GM19395 (cell line): ENCODE data around the gene TMEM273.
A peak's percentile ranks its signal among the peaks of the same experiment; 100 is the strongest.

ENCODE experiments used
- ATAC-seq: cut with Tn5 transposase; IDR thresholded peaks from one replicate; pipeline ENCODE4 v1.9.1; 2021; ENCODE audit warnings: mild to moderate bottlenecking, moderate library complexity; ENCODE audit not compliant: unreplicated experiment

TMEM273 gene

GRCh38 chr10:49177391-49178355 lies 10.5 kb downstream of the TMEM273 start:
- peak; percentile 81 for ATAC-seq

GRCh38 chr10:49176310-49177268 lies 11.6 kb downstream of the TMEM273 start:
- peak; percentile 3 for ATAC-seq

- ATAC-seq, result no peak
Observed at GRCh38 chr10:49175587-49176309, 12.4 kb downstream of the TMEM273 start.

- ATAC-seq, result no peak
Observed at GRCh38 chr10:49174926-49175500, 13.2 kb downstream of the TMEM273 start.

- no peak for ATAC-seq
Observed at GRCh38 chr10:49174261-49174925, 13.8 kb downstream of the TMEM273 start.

GRCh38 chr10:49173853-49174252 lies 14.3 kb downstream of the TMEM273 start:
- no peak for ATAC-seq

- ATAC-seq, result no peak
Observed at GRCh38 chr10:49173201-49173772, 14.9 kb downstream of the TMEM273 start.

GRCh38 chr10:49172777-49173132 lies 15.4 kb downstream of the TMEM273 start:
- no peak for ATAC-seq

- no peak for ATAC-seq
Observed at GRCh38 chr10:49172061-49172776, 16.0 kb downstream of the TMEM273 start.

GRCh38 chr10:49171326-49172060 lies 16.7 kb downstream of the TMEM273 start:
- ATAC-seq, result no peak

GRCh38 chr10:49170632-49171325 lies 17.4 kb downstream of the TMEM273 start:
- ATAC-seq, result no peak

- ATAC-seq, result no peak
Observed at GRCh38 chr10:49169776-49170175, 18.4 kb downstream of the TMEM273 start.

GRCh38 chr10:49168831-49169500 lies 19.2 kb downstream of the TMEM273 start:
- no peak for ATAC-seq

GRCh38 chr10:49168171-49168540 lies 20.0 kb downstream of the TMEM273 start:
- ATAC-seq, result no peak

GRCh38 chr10:49167425-49168170 lies 20.6 kb downstream of the TMEM273 start:
- ATAC-seq, result no peak
